Gastrocnemius medialis (tissue), 4 donors: ENCODE measurements around the gene CCND1.

ENCODE experiments used
- CTCF ChIP-seq, 5 experiments: fragments of 450-650 bp in 3 of 5; fragments of 200-600 bp in 2 of 5; sonication (generic) in 2 of 5; IDR thresholded peaks in 4 of 5; conservative IDR thresholded peaks in 1 of 5; 1 replicate in 4 of 5; 2 replicates in 1 of 5; pipeline ENCODE4 v1.5.1; 2016 to 2019; ENCODE audit warnings: antibody characterized with exemption in 5 of 5, mild to moderate bottlenecking in 3 of 5, moderate library complexity in 3 of 5
- POLR2A ChIP-seq, 2 donors: fragments of 450-650 bp; IDR thresholded peaks; one replicate each; pipeline ENCODE4 v1.6.1; 2017; ENCODE audit warnings: antibody characterized with exemption in 2 of 2, mild to moderate bottlenecking in 2 of 2, moderate library complexity in 2 of 2

- TF ChIP-seq POLR2A (IDR thresholded peaks at IDR 0.05) (no peak), CTCF (IDR thresholded peaks at IDR 0.05 in 4 of 5, conservative IDR thresholded peaks at IDR 0.05 in 1 of 5) (no peak)
These were observed 47.8 kb upstream of the CCND1 start for GRCh38 chr11:69592986-69593650.
